GM18507 (cell line): ENCODE measurements around the gene KDM3B.
A peak's percentile ranks its signal among the peaks of the same experiment; 100 is the strongest.
"Not testable (repeated sequence)": the region's sequence is repeated elsewhere in the genome, so short reads cannot be mapped to it uniquely, and the experiment has no call there.

ENCODE experiments used
- DNase-seq: peaks from one replicate; pipeline ENCODE4 v3.0.0; 2011; ENCODE audit warnings: low read depth; ENCODE audit not compliant: insufficient read length; ENCODE audit errors: extremely low spot score
- FAIRE-seq: peaks from 2 replicates; lab custom pipeline; 2011; peaks lifted over from hg19 to GRCh38; lab: Jason Lieb, UNC

The KDM3B gene

GRCh38 chr5:138352071-138352721, at the start of gene KDM3B:
Gene KDM3B, plus strand, starts transcription at chr5:138352685. Its CDS starts 111 bp downstream, at chr5:138352796.
- DNase-seq (peak; percentile 91), FAIRE-seq (peak; percentile 88)

GRCh38 chr5:138303372-138303771, 49.1 kb upstream of the KDM3B start:
- DNase-seq: no peak

GRCh38 chr5:138305797-138306196, 46.7 kb upstream of the KDM3B start:
- no peak for DNase-seq
- no peak for FAIRE-seq

More at GRCh38 chr5:138303372-138303771, 49.1 kb upstream of the KDM3B start:
- no peak for FAIRE-seq

- DNase-seq (no peak), FAIRE-seq (no peak)
Measured at GRCh38 chr5:138315751-138316278, 36.7 kb upstream of the KDM3B start.

- no peak for DNase-seq
- FAIRE-seq: no peak
Measured at GRCh38 chr5:138316355-138316754, 36.1 kb upstream of the KDM3B start.

GRCh38 chr5:138318211-138318610, 34.3 kb upstream of the KDM3B start:
- not testable (repeated sequence) for DNase-seq, FAIRE-seq

- FAIRE-seq (no peak), DNase-seq (no peak)
Measured at GRCh38 chr5:138330813-138331448, 21.6 kb upstream of the KDM3B start.

- DNase-seq (peak; percentile 93), FAIRE-seq (peak; percentile 100)
Measured at GRCh38 chr5:138331449-138332368, 20.8 kb upstream of the KDM3B start, which contains the start of gene CDC25C. Gene CDC25C, minus strand, starts transcription at chr5:138331804. Its CDS starts 624 bp downstream, at chr5:138331180.

- no peak for DNase-seq
- no peak for FAIRE-seq
Measured at GRCh38 chr5:138334867-138335447, 17.5 kb upstream of the KDM3B start.

- DNase-seq (no peak), FAIRE-seq (peak; percentile 38)
Measured at GRCh38 chr5:138336952-138337684, 15.4 kb upstream of the KDM3B start.

- peak; percentile 80 for DNase-seq
- FAIRE-seq: peak; percentile 84
Measured at GRCh38 chr5:138337685-138338410, 14.6 kb upstream of the KDM3B start, which contains the start of gene FAM53C. Gene FAM53C, plus strand, starts transcription at chr5:138338266. Its CDS starts 3,070 bp downstream, at chr5:138341336.

- DNase-seq (no peak), FAIRE-seq (no peak)
Measured at GRCh38 chr5:138338411-138339090, 13.9 kb upstream of the KDM3B start.

- DNase-seq (no peak), FAIRE-seq (peak; percentile 59)
Measured at GRCh38 chr5:138339091-138339456, 13.4 kb upstream of the KDM3B start.

GRCh38 chr5:138339464-138339863, 13.0 kb upstream of the KDM3B start:
- FAIRE-seq (no peak), DNase-seq (no peak)

- FAIRE-seq (no peak), DNase-seq (no peak)
Measured at GRCh38 chr5:138340008-138340407, 12.5 kb upstream of the KDM3B start.

- FAIRE-seq: no peak
Measured at GRCh38 chr5:138344887-138345622, 7.4 kb upstream of the KDM3B start.

GRCh38 chr5:138346889-138347288, 5.6 kb upstream of the KDM3B start:
- FAIRE-seq (no peak), DNase-seq (no peak)

More at GRCh38 chr5:138344887-138345622, 7.4 kb upstream of the KDM3B start:
- DNase-seq: no peak
